A204.1 (cell line): ENCODE data around the gene PRELP.
"Not testable (repeated sequence)": the region's sequence is repeated elsewhere in the genome, so short reads cannot be mapped to it uniquely, and the experiment has no call there.

ENCODE experiments used
- FAIRE-seq: peaks from 2 replicates; lab custom pipeline; 2012; peaks lifted over from hg19 to GRCh38; lab: Jason Lieb, UNC

PRELP gene

GRCh38 chr1:203508463-203509073, 33.0 kb downstream of the PRELP start:
- no peak for FAIRE-seq

DNA sequence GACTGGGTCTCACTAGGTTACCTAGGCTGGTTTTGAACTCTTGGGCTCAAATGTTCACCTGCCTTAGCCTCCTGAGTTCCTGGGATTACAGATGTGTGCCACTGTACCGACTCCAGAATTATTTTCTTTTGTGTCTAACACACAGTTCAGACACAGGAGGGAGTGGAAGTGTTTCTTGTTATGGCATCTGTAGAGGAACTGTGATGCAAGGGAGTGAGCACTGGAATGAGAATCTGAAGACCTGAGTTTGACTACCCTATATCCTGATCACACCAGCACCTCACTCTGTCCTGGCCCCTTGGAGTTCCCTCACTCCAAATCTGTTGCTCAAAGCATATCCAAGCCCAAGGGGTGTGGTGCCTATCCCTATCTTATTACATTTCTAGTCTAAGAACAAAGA, 33.5 kb downstream of the PRELP start:
- no peak for FAIRE-seq

DNA sequence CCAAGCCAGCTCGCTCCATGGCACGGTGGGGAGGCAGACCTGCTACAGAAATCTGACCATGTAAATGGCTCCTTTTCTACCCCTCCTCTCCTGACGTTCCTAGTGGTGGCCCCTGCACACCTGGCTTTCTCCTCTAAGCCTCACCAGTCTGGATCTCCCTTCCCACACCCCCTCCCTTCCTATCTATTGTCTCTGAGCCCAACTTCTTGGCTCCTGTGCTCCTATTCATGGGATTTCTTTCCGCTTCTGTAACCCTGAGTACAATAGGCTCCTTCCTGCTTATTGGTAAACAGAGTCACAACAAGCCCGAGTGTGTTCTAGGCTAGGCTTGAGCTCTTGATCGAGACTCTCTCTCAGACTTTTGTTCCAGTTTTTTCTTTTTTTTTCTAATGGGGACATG, 35.9 kb downstream of the PRELP start:
- FAIRE-seq, result no peak

DNA sequence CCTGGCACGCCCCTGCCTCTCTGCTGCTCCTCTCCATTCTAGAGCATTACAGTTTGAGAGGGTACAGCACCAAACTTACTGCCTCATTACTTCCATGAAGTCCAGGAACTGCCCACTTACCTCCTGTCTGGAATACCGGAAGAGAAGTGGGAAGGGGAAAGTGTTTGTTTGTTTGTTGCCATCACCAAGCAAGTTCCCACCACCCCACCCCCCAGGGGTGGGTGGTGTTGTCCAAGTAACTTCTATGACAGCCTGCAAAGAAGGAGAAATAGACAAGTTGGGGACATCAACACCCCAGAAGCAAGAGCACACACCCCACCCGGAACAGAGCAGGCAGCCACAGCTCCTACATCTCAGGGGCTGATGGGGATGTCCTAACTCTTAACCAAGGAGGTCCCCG, 36.3 kb downstream of the PRELP start:
- no peak for FAIRE-seq

DNA sequence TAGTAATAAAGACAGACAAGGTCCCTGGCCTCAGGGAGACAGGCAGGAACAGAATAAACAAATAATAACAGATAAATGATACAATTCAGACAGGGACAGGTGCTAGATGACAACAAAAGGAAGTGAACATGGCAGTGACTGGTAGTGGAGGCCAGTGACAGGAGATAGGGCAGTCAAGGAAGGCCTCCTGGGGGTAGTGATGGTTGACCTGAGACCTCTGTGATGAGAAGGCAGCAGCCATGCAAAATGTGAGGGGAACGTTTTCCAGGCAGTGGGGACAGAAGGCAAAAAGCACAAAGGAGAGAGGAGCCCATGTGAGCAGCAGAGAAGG, 36.9 kb downstream of the PRELP start:
- no peak for FAIRE-seq

DNA sequence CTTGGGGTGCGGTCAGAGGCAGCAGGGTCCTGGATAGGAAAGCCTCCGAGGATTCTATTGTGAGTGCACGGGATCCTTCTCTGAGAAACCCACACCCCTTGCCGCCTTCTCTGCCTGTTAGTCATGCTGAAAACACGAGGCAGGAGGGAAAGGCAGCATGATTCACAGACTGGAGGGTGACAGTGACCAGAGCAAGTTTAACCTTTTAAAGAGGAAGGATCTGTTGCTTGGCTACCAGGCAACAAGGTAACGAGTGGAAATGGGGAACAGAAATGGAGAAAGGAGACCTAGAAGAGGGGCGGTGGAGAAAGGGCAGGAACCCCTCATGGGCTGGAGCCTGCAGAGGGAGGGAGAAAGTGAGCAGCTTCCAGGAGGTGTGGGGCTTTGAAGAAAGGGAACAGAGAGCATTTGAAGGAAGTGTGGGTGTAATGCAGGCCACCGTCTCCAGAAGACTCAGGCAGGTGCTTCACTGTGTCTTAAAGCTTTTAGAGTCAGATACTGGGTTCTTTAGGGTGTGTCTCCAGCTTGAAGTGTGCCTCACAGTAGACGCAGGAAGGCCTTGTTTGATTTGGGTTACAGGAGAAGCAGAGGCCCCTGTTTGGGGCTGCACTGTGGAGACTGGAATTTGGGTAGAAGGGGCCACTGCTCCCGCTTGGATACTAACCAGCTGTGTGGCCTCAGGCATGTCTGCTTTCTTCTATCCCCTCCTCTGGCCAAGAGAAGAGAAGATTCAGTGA, 37.4 kb downstream of the PRELP start:
- no peak for FAIRE-seq

GRCh38 chr1:203513585-203514031, 38.0 kb downstream of the PRELP start:
- FAIRE-seq, result no peak

DNA sequence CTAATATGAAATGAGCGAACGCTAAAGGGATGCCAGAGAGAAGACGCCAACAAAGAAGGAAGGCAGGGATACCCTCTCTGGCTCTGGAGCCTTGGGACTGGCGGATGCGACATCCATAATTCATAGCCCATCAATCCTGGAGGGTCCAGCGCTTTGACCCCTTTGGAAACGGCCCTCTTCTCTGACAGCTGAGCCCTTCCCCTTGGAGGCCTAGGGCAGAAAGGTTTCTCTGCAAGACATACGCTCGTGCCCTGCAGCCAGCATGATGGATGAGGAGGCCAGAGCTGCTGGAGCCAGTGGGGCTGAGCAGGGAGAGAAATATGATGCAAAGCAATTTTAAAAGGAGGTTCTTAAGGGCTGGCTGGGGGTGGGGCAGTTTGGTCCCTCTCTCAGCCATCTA, 40.6 kb downstream of the PRELP start:
- no peak for FAIRE-seq

DNA sequence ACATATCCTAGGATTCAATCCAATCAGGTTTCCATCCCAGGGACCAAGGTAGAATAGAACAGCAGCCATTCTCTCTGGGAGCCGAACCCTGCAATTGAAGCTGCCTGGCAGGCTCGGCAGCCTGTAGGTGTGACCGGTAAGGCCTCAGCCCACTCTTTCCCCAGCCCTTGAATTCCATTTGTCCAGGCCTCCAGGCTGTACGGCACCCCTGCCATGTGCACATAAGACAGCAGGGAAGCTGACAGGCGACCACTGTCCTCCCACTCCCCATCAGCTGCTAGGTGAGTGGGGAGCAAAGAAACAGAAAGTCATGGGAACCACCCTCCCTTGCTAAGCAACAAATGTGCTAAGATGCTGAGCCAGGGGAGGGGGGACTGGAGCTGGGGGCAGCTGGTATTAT, 41.3 kb downstream of the PRELP start:
- FAIRE-seq, result no peak

GRCh38 chr1:203517426-203518110, 42.0 kb downstream of the PRELP start:
- FAIRE-seq, result no peak

- FAIRE-seq, result not testable (repeated sequence)
Observed at GRCh38 chr1:203518139-203518538, 42.5 kb downstream of the PRELP start.

GRCh38 chr1:203518541-203518940, 42.9 kb downstream of the PRELP start:
- FAIRE-seq, result no peak

DNA sequence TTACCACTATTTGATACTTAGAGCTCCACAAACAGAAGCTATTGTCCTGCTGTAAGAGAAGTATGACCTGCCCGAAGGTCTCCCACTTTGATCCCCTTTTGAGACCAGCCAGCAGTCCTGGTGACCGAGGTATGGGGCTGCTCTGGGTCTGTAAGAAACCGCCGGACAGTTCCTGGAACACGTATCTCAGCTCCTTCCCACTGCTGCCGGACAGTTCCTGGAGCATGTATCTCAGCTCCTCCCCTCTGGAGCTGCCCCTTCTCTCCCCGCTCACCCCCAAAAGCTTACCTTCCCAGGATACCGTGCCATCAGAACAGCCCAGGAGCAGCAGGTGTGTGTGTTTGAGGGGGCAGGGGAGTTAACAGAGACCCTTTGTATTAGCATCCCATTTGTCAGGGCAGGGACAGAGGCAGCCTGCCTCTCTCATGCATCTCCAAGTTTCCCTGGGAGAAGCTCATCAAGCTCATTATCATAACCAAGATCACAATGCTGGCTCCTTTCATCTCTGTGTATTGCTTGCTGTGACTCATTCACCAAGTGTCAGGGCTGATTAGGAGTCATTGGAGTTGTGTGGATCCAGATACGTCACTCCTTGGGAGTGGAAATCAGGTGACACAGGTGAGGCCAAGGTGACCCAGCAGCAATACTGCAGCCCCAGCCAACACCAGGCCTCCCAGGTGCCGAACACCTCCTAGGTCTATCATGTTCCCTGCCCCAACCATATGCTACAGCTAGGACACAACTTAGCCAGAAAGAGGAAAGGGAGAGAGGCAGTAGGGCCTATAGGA, 43.6 kb downstream of the PRELP start:
- FAIRE-seq, result no peak

DNA sequence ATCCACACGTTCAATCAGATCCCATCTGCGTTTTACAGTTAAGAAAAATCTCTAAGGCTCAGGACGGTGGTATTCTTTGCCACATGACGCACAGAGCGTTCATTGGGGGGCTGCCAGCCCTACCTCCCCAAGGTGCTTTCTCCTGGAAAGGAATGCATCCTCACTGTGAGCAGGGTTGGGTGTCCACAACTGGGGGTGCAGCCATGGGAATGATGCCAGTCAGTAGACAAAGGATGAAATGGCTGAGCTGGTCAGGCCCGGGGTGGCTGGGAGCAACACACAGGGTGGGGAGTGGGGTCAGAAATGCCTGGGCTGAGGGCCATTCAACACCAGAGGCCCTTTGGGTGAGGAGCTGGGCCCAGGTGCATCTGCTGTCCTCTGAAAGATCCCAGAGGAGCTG, 44.3 kb downstream of the PRELP start:
- FAIRE-seq, result no peak

DNA sequence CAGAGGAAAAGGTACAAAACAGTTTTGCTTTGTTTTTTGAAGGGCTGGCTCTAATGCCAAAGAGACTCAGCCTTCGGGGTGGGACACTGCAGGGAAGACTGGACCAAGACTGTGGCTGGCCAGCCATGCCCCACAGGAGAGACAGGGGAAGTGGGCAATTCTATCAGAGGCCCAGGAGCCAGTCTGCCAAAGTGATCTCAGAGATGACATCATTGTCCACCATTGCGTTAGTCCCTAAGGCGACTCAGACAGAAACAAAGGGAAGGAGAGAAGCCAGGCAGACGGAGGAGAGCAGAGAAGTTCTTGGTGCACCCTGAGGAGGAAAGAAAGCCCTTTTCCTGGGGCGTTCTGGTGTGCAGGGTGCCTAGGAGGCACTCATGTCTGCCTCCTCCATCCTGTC, 44.7 kb downstream of the PRELP start:
- no peak for FAIRE-seq

GRCh38 chr1:203521074-203521794, 45.6 kb downstream of the PRELP start:
- FAIRE-seq, result no peak

DNA sequence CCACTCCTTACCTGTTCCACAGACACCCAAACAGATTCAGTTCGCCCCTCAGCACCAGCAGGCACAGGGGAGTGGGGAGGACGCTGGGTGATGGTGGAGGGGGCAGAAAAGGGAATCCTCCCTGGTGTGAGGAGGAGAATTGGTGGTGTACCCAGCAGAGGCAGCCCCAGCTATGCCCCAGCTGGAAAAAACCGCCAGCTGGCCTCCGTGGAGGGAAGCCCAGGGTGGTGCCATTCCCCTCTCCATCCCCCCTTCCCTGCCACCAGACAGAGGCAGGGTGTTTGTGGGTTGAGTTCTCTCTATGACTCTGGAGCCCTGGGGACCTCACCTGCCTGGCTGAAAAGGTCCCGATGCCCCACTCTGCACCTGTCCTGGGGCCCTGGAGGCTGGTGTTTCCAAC, 46.2 kb downstream of the PRELP start:
- FAIRE-seq, result no peak

GRCh38 chr1:203522237-203522636, 46.6 kb downstream of the PRELP start:
- FAIRE-seq, result no peak

GRCh38 chr1:203523667-203524066, 48.1 kb downstream of the PRELP start:
- FAIRE-seq, result no peak

GRCh38 chr1:203524152-203524551, 48.5 kb downstream of the PRELP start:
- FAIRE-seq, result no peak

GRCh38 chr1:203524824-203525223, 49.2 kb downstream of the PRELP start:
- FAIRE-seq, result no peak

GRCh38 chr1:203525685-203526084, 50.1 kb downstream of the PRELP start:
- FAIRE-seq, result no peak
